HG02938 (cell line): Measurements from ENCODE around the gene KCTD18.

Source experiments
- ATAC-seq: cut with Tn5 transposase; IDR thresholded peaks from one replicate; pipeline ENCODE4 v1.9.1; 2021; ENCODE audit warnings: mild to moderate bottlenecking, moderate library complexity; ENCODE audit not compliant: unreplicated experiment

KCTD18 gene

DNA sequence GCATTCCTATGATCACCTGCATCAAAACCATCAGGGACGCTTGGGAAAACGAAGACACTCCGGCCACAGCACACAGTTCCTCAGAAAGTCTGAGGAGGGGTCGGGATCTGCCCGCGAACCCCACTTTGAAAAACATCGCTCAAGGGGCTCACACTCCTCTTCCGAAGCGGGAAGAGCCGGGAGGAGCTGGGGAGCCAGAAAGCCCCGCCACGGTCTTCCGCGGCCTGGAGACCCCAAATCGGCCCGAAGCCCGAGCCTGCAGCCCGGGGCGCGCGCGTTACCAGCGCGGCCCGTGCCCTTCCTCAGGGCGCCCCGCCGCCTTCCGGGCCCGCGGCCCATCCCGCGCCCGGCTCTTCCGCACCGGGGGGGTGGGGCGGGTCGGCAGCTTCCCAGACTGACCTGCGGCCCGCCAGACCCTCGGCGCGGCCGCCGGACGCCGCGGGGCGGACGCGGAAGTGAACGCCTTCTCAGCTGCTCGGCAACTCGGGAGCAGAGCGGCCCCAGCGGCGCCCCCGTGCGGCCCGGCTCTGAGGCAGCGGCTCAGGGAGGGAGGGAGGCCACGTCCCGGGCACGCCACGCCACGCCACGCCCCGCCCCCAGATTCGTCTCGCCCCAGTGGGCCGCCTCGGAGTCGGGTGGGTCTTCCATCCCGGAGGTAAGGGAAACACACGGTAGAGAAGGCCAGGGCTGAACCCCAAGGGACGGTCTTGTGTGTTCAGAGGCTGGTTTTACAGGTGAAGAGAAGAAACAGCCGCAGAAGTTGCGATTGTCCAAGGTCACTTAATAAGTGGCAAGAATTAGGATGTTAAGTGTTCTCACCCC is at the start of gene KCTD18:
Gene KCTD18 (minus strand): TSS at position 457 of the 822 bp plus-strand sequence. CDS start 3,052 bp downstream, outside the sequence.
- ATAC-seq, result peak; percentile 97

DNA sequence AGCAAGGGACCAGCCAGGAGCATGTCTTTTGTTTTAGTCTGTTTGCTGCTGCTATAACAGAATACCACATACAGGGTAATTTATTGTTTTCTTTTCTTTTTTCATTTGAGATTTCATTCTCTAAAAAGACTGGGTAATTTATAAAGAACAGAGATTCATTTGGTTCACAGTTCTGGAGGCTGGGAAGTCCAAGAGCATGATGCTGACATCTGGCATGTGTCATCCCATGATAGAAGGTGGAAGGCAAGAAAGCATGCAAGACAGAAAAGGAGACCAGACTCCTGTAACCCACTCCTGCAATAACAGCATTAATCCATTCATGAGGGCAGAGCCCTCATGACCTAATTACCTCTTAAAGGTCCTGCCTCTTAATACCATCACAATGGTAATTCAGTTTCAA is 30.9 kb upstream of the KCTD18 start:
- no peak for ATAC-seq

DNA sequence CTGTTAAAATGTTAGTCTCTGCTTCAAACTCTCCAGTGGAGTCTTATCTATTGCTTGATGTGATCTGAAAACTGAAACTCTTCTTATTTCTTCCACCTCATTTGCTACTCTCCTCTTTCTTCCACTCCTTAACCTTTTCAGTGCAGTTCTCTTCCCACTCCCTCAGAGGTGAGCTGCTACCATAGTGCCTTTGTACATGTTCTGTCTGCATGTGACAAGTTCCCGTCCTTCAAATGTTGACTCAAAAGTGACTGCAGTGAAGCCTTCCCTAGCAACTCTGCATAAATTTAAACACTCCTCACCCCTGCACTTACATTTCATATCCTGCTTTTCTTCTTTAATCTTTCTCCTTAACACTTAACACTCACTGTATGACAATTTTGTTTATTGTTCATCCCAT is 28.3 kb upstream of the KCTD18 start:
- ATAC-seq, result no peak

DNA sequence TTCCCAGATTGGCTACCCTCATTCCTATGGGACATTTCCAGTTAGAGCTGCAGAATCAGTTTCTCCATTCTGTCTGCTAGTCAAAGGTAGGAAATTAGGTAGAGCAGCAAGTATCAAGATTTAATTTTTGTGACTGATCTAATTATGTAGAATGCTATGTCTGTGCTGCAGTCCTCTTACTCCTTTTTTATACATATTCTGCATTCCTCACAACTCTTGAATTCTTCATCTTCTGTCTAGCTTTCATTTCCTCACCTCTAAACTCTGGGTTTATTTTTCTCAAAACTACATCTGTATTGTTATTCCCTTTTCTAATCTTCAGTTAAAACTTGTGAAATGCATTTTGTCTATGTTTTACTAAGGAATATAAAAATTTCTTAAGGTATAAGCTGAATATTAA is 24.7 kb upstream of the KCTD18 start:
- ATAC-seq, result no peak

DNA sequence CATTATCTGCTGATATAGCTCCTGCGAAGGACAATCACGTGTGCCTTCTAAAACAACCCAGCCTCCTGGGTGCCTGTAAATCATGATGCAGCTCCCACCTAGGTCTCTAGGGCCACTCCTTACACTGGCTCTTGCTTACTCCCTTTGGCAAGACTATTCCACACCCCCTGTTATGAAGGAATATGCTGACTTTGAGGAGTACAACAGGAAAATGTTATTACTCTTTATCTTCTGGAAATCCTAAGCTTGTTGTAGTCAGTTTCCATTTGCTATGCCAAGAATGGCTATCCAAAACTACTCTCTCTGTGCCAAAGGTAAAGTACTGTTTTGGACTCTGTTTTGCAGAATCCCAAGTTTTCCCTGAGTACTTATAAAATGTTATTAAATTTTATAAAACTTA is 23.9 kb upstream of the KCTD18 start:
- no peak for ATAC-seq

DNA sequence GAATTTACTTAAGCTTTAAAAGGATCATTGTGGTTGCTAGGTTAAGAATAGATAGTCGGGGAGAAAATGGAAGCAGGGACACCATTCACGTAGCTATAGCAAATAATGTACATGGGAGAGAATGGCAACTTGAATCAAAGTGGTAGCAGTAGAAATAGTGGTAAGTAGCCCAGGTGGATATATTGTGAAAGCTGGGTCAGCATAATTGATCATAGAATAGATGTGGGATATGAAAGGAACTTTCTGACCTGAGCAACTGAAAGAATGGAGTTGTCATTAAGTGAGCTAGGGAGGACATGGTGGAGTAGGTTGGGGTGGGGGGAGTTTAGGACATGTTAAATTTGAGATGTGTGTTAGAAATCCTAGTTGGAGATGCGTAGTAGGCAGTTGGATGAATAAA is 18.4 kb upstream of the KCTD18 start:
- ATAC-seq, result no peak

DNA sequence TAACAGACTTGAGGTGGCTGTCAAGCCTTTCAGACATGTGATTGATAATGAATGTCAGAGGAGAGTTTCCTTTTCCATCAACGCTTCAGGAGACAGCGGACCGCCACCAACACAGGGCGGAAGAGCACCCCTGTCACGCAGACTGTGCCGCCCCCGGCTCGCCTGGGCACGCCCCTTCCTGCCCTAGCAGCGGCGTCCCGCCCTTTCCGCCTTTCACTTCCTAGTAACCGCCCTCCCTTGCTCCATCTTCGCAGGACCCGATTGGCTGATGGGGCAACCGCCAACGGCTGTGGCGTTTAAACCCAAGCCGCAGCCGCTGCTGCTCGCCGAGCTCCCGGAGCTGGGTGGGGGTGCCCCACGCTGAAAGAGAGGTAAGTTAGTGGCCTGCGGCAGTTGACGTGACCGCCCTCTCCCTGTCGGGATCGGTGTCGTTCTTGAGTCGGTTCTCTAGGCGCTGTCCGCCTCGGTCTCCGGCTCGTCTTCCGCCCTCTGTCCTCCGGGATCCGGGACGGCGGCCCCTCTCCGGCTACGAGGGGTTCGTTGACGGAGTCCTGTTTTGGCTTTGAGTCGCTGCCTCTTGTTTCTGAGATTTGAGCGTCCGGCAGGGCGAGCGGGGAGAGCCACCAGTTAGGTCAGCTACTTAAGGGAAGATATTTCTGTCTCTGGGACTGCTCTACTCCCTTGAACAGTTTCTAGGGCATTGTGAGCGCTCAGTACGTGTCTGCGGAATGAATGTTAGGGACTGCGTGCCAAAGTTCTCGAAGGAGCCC is 16.2 kb upstream of the KCTD18 start, which contains the start of gene SGO2:
Gene SGO2 (plus strand): TSS at position 326 of the 770 bp plus-strand sequence. CDS start 6,769 bp downstream, outside the sequence.
- ATAC-seq, result peak; percentile 100

DNA sequence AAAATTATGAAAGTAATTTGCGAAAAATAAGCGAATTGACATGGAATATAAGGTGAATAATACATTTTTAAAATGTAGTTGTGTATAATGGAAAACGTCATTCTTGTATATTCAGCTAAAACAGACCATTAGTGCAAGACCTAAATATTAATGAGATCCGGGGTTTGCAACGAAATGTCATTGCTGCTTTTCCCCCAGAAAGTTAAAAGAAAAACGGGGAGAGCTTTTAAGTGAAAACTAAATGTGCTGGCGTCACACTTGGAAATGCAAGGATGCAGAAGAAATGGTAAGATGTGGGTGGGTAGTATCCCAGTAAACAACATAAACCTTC is 15.6 kb upstream of the KCTD18 start:
- no peak for ATAC-seq

DNA sequence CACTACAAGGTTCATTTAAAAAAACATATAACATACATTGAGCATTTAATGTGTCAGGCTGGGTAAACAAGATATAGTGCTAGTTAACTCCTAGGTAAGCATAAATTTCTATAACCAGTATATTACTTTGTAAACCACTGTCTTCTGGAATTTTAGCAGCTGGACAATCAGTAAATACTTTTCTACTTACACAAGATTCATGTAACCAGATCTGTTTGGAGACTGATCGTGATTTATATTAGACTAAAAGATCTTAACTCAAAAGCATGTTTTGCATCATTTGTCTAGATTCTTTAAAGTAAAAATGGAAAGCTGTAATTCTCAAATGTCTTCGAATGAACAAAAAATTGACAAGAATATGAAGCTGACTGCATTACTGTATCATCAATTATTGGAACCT is 15.2 kb upstream of the KCTD18 start:
- no peak for ATAC-seq

DNA sequence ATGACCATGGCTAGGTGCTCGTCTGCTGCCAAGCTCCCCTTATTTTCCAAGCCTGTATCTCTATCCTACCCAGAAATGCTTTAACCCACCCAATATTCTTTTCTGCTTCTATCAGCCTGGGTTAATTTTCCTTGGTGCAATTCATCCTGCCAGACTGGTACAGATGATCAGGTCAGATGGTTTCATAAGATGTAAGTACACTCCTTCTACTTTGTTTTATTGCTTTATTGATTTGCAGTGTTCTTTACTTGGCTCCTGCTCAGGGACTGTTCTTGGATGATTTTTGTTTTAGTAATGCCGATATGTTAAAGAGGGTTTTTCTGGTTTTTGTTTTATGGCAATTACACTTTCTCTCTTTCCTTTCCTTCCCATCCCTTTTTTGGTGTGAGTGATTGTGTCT is 13.7 kb upstream of the KCTD18 start:
- ATAC-seq, result no peak

DNA sequence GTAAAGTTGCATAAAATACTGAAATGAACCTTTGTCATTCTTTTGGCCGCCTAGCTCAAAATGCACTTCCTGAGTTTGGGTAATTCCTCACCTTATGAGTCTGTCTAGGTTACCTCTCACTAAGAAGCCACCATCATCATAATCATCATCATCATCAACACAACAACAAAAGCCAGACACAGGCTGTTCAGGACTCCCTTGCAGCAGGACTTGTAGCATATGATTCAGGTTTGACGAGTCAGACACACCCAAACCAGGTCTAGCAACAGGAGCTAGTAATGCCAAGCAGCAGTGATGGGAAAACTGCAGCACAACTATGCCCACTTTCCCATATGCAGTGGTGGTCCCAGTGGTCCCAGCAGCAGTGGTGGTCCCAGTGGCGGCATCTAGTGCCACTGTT is 13.3 kb upstream of the KCTD18 start:
- ATAC-seq, result no peak

DNA sequence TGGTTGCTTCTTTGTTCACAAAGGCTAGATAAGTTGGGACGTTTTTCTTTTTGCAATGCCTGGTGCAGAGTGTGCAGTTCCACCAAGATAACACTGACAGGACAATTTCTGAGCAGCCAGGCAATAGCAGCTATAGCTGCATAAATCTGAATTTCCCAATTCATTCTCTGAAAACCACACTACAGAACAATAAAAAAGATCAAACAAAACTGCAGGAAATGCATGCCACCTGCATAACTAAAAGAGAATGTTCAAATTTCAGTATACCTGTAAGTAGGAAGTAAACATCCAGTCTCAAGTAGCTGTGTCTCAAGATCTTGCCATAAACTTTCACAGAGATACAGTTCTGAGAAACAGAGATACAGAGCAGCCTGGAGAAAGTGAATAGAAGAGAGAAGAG is 5.3 kb upstream of the KCTD18 start:
- no peak for ATAC-seq

DNA sequence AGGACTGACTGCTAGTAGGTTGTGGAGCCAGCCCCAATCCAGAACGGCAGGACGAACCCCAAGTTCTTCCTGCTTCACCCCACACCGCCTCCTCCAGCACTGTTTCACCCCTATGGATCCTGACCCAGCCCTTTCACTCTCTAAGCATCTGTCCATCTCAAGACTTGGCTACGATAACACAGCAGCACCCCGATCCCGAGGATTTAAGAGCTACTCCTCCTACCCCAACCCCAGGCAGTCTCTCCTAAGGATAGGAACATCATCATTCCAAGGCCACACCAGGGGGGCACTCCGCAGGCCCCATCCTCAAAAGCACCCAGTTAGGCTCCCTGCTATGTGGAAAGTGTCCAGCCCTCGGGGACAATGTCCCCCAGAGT is 645 bp downstream of the KCTD18 start:
- no peak for ATAC-seq

DNA sequence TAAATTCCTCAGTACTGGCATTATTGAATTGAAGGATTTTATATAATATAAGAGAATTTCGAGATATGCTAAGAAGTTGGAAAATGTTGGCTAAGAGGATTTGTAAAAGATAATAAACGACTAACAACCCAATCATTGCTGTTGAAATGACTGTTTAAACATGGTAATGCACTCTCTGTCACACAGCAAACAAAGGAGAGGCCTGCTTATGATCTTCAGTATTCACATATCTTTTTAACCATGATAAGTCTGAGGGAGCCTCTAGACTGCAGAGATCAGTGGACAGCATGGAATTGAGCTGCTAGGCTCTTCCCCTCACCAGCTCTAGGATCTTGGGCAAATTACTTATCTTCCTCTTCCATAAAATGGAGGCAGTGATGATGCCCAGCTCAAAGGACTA is 2.7 kb downstream of the KCTD18 start:
- no peak for ATAC-seq

DNA sequence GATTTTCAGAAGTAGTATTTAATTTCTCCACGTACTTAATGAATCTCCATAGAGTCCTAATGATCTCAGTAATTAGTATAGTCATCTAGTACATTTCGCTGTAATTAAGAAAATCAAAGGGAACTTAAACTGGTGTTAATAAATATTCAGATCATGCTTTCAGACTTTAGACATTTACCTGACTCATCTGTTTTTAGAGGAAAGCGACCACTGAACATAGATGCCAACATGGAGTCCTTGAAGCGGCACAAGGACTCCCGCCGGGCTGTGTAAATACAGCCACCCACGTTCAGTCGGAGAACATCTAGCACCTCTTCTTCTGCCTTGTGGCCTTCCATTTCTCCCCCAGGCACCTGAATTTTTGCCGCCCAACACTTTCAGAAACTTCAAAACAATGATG is 3.2 kb downstream of the KCTD18 start:
- no peak for ATAC-seq

DNA sequence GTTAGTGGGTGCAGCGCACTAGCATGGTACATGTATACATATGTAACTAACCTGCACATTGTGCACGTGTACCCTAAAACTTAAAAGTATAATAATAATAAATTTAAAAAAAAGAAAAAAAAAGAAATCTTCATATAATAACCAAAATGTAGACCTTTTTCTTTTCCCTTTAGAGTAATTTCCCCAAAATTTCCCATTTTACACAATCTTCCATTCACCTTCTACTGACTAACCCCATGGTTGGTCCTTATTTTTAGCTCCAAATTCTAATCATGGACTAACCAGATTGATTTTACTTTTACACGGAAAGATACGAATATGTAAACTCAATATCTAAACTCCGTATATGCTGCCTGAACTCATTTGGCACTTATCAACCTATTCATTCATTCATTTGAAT is 7.7 kb downstream of the KCTD18 start:
- ATAC-seq, result no peak

DNA sequence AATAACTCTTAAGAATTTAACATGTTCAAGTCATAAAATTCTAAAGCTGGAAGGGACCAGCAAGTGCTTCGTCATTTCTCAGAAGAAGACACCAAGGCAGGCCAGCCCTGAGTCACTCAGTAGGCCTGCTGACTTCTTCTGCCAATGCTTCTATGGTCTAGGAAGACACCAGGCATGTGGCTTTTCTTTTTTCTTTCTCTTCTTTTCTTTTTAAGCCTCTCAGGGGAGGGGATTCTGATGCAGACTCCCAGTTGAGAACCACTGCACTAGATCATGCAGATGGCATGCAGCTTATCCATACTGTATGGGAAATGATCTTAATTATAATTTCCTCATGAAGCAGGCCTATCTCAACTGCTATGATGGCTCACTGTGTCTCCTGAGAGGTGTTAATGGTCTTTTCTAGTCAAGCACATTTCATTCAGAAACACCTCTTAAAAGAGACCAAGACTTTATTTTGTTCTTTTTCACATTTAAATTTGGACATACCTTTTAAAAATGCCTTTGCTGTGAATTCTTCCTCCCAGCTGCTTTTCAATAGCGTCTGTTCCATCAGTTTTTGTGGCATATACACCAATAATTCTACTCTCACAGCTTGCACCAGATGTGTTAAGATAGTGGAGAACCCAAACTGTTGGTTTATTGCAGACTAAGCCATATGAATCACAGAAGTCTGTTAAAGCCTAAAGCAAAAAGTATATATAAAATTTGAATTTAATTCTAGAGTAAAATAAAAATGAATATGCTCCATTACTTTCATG is 11.3 kb downstream of the KCTD18 start:
- no peak for ATAC-seq

DNA sequence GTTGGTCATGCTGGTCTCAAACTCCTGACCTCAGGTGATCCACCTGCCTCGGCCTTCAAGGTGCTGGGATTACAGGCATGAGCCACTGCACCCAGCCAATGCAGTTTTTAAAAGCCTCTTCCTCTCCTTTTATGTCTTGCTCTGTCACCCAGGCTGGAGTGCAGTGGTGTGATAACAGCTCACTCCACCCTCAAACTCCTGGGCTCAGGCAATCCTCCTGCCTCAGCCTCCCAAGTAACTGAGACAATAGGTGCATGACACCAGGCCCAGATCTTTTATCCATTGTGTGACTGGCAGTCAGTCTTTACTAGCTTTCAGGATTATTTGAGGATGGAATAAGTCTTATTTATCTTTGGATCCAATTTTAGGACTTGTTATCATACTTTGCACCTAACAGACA is 13.2 kb downstream of the KCTD18 start:
- ATAC-seq, result no peak

DNA sequence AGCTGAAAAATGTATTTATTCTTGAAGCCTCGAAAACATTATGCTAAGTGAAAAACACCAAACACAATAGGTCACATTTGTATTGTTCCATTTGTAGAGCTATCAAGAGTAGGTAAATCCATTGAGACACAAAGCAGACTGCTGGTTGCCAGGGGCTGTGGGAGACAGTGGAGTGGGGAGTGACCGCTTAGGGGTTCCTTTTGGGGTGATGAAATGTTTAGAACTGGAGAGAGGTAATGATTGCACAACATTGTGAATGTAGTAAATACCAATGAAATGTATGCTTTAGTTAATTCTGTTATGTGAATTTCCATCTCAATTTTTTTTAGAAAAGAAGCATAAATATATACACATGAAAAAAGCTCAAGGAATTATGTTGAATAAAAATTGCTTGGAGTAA is 15.8 kb downstream of the KCTD18 start:
- ATAC-seq, result no peak

DNA sequence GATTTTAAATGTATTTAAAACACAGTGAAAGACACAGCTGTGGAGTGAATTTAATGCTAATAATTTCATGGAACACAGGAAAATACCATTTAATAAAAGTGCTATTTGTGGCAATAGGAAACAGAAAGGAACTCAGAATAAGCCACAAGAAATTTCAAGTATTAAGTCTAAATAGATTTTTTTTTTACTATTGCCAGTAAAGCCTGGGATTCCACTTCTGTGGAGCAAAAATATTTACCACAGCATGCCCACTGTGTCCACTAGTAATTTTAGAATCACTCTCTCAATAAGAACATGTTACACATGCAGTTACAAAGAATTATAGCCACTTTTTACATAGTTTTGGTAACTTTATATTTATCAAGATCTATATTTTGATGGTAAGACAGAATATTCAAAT is 17.2 kb downstream of the KCTD18 start:
- no peak for ATAC-seq

DNA sequence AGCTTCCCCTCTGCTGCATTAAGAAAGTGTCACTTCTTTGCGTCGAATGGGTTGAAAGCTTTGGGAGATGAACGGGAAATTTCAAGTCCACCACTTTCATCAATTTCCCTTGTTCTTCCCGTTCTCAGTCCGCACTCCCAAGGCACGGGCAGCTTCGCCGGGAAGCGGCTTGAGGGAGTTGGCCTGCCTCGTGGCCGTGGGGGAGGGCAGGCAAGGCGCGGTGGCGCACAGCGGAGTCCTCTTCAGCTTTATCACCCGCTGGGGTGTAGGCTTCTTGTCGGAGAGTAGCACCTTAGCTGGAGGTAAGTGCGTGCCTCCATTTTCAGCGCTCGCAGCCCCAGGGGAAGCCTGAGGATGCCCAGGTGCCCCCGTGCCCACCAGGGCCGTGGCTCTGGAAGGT is 19.9 kb downstream of the KCTD18 start:
- ATAC-seq, result no peak

DNA sequence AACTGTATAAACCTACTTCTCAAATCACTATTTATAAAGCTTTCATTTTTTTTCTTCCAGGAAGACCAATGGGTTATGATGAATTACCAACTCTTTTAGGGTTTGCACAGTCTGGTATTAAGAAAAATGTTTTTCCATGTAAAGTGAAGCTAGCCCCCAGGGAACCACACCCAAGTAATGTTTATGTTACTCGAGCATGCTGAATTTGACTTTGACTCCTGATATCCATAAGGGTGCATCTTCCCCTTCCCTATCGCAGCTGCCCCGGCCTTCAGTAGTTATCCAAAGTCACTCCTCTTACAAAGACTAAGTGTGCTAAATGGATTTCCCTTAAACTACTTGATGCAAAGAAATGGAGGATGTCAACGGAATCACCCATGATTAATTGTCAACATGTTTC is 21.7 kb downstream of the KCTD18 start:
- no peak for ATAC-seq
